Stimulated activated CD4-positive, alpha-beta T cell treated with anti-CD3 and anti-CD28 coated beads, Interleukin-12 subunit alpha, Interleukin-12 subunit beta, amount 100 ng/mL, for 24 hours (primary cell): ENCODE data around the gene TRAK1.

ENCODE experiments used
- DNase-seq, 2 experiments: peaks; one replicate each; pipeline ENCODE4 v3.0.0-alpha.2; 2020; ENCODE audit warnings: low read depth in 2 of 2

TRAK1 gene

DNA sequence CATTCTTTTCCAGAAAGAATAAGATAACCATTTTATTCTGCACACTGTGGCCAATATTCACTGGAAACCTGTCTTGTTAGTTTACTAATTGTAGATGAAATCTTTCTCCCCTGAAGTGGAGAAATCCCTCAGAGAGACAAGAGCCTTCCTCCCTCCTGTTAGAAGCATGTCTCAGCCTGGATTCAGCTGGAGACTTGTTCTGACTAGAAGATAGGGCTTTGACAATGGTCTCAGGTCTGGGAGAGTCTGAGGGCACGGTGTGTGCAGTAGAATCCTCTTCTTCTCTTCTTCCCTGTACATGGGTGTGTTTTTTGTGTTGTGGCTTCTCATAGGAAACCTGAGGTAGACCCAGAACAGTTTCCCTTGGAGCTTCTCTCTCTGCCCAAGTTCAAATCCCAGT lies 154.9 kb downstream of the TRAK1 start:
- no peak for DNase-seq

DNA sequence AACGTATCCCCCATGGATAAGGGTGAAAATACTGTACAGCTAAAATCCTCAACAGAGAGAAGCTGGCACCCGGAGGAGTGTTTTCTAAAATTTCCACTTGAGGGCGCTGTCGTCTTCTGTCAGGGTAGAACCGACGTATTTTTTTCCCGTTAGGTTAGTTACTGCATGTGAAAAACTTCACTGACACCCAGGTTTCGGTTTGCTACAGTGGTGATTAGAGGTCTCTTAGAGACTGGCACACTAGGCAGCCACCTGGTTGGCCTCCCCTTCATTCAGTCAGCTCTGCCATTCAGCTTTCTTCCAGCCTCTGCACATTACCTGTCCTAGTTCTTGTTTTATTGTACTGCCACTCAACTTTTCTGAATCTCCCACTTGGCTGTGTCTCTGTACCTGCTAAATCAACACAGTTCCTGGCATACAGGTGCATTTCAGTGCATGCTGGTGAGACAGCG lies 156.4 kb downstream of the TRAK1 start:
- peak; percentile 26 to 46 for DNase-seq

DNA sequence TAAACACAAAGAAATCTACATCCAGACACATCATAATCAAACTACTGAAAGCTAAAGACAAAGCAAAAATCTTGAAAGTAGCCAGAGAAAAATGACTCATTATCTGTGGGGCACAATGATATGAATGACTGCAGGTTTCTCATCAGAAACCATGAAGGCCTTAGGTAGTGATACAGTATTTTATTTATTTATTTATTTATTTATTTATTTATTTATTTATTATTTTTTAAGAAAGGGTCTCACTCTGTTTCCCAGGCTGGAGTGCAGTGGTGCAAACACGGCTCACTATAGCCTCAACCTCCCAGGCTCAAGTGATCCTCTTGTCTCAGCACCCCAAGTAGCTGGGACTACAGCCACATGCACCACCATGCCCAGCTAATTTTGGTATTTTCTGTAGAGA lies 159.6 kb downstream of the TRAK1 start:
- DNase-seq: no peak

DNA sequence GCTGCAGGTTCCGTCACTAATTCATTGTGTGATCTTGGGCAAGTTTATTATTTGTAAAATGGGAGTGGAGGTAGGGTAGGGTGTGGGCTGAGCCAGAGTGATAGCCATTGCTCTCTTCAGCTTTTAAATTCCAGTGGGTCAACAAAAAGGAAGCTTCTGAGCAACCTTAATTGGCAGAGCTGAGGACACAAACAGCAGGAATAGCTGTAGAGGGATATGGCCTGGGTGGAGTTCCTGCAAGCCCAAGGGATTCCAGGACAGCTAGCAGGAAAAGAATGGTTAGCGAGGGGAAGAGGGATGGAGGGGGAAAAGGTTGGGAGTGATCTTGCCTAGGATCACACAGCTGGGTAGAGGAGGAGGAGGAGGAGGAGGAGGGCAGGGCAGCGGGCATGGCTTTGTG lies 163.4 kb downstream of the TRAK1 start:
- no peak for DNase-seq

DNA sequence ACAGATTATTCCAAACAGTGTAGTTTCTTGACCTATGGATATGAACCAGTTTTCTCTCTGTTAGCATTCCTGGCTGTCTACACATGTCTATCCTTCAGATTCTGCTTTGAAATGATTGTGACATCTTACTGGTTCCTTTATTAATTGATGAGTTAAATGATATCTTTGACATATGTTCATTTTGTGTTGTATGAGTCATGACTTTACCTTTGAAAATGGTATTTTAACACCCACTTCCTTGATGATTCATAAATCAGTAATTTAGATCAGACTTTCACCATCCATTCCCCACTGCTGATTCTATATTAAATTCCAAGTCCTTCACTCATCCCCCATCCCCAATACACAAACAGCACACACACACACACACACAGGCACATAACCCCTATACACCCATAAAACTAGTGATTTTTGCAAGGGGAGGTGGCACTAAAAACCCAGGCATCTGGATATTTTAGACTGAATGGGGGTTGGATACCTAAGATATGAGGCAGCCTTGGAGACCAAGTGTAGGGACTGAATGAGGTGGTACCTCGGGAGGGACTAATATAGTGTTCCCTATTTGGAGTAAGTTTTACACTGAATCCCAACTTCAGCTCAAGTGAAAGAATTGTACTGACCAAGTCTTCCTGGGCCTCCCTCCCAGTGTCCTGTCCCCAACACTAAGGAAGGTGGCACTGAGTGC lies 165.1 kb downstream of the TRAK1 start:
- DNase-seq: no peak

DNA sequence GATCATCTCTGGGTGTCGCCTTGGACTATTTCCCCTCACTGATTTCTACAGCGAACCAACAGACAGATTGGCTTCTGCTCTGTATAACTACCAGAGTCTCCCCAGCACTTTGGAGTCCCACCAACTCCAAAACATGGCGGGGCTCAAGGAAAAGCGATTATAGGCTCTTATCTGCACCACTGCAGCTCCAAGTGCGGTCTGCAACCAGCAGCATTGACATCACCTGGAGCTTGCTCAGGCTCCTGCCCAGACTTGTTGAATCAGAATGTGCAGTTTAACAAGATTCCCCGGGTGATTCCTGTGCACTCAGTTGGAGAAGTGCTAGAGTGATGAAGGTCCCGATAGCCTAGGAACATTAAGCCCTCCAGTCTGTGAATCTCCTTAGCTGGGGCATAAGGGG lies 165.8 kb downstream of the TRAK1 start:
- no peak for DNase-seq

DNA sequence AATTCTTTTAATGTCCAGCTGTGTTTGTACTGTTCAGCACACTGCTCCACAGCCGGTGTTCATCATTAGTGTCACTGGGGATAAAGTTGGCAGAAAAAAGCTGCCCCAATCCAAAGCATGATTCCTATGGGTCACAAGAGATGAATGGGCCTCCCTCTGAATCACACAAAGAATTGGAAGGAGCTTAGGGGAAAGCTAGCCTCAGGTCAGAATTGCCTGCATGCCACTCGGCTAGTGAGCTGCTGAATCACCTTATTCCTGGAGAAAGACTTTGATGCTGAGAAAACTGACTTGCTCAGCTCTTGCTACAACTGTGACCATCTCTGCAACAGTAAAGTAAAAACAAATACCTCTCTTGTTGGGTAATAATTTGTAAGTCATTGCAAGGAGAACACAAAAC lies 171.4 kb downstream of the TRAK1 start:
- DNase-seq: no peak

DNA sequence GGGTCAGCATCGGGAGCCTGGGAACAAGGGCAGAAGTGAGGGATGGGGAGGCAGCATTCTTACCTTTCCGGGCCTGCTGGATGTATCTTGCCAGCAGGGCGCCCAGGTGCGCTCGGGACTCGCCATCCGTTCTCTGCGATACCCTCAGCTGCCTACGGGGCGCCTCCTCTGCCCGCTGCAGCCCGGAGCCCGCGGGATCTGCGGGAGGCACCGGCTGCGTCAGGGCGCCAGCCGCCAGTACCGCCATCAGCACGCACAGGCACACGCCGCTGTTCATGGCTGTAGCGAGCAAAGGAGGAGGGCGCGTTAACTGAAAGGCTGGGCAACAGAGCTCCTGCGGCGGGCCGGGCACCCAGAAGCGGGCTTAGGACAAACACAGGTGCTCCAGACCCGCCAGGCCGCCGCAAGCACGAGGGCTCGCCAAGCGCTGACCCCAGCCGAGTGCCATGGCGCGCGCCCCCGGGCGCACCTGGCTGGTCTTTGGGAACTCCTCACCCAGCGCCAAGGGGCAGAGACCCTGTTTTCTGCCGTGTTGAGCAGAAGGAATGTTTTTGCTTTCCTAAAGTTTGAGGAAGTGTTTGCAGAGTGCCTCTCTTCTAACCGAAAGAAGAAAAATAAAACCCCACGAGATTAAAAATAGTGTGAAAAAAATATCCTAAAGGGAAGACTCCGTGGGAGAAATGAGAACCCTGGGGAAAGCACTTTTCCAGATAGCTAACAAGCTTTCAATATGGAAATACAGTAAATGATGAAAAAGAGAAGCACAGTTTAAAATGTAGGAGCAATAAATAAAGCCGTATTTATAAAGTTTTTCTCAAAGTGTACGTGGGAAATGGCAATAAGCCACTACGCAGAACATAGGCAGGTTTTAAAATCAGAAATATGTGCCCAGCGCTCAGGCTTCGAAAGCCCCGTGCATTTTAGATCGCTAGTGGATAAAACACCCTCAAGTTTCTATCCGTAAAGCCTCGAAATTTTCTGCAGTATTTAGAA lies 172.5 kb downstream of the TRAK1 start:
- no peak for DNase-seq

DNA sequence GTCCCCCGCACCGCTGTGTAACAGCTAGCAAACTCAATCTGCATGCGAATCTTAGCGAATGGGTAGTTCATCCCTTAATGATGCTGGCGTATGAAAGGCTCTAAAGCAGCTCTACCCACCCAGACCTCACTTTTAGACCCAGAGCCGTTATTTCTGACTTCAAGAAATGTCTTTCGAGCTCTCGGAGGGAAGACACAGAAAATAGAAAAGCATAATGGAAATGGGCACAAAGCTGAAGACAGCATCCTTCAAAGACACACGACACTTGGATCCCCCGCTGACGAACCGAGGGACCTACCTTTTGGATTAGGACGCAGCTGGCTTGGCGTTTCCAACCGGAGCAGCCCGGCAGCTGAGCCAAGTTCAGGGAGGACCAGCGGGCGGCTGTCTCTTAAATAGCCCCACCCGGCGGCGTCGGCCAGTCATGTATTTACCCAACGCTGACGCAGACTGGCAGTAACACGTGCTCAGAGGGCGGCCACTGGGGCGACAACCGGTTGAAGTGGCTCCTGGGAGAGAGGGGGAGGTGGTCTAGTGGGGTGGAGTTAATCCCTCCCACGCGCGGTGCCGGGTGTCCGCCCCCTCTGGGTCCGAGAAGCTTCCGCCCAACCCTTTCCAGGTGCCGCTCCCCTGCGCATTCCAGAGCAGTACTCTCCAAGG lies 173.4 kb downstream of the TRAK1 start:
- DNase-seq: peak in 1 of 2 experiments; percentile 7

DNA sequence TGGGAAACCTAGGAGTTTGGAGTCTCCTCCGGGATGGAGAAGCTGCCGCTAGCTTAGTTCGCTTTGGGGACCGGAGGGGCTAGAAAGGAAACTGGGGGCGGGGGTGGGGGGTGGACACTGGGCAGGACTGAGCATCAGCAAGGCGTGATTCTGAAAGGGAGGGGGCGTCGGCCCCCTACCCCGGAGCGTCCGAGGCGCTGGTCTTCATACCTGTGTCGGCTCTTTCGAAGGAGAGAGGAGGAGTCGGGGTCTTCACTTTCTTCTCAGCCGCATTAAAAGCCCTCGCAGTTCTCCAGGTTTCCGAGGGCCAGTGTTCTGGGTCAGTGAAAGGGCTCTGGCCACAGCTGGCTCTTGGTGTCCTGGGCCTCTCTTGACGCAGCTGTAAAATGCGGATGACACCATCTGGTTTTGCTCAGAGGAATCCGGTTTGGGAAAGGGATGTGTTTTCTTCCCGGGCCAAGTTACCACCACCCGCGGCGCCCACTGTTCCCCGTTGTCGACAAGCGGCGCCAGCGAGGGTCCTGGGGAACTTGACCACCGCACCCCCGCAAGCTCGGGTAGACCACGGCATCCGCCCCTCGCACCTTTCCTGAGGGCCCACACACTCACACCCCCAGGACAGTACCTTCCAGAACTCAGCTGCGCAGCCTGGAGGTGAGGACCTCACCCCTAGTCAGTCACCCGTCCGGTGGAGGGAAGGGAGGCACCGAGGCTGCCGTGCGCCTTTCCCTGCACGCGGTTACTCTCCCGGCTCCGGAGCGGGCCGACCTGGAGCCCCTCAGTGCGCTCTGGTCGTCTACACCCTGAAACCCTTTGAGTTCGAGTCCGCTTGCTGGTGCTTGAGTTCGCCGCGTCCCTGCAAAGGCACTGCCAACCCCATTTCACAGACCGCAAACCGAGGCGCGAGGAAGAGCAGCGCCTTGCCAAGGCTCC lies 174.2 kb downstream of the TRAK1 start:
- no peak for DNase-seq

DNA sequence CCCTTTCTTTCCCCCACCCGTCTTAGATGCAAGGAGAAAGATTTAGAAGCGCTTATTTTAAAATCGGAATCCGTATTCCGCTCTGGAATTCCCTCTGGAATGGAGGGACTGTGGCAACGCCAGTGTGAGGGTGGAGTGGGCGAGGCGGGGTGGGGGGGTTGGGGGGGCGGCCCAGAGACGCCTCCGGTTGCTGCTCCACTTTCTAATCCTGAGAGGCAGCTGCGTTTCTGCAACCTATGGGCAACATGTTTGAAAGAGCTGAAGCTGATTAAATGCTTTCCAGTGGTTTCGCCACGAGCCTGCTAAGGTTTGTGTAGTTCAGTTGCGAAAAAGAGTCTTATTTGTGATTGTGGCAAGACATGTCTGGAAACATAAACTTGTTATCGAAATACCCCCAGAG lies 174.9 kb downstream of the TRAK1 start, which contains the start of gene CCK:
Gene CCK, minus strand, starts transcription at position 101 of the 400 bp plus-strand sequence. CDS start 2,555 bp downstream, outside the sequence.
- DNase-seq: no peak

DNA sequence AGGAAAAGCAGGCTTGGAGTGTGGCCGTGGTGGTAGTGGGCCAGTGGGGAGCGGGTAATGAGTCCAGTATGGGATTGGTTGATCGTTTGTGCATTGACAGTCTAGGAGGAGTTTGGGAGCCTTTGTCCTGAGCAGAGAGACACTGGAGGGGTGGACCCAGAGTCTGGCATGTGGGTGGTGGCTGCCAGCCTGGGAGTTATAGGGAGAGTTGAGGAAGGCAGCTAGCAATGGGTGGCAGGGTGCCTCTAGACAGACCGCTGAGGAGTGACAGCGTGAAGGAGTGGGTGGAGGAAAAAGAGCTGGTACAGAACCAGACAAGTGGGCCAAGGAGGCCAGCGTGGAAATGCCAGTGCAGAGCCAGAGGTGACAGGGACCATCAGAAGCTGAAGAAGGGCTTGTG lies 176.7 kb downstream of the TRAK1 start:
- DNase-seq: no peak

DNA sequence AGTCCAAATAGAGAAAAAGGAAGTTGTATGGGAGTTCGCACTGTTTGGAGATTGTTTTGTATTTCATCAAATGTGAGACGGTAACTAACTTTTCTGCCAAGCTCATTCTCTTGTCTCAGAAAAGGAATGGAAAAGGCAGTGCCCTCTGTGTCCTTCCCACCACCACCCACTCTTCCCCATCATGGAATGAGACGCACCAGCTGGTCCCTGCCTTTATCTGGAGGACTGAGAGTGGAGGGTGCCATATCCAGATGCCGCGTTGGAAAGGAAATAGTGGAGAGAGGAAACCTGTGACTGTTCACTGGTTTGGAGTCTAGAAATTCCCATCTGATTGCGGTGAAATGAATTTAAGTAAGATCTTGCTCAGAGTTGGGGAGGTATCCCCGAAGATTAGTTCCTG lies 178.5 kb downstream of the TRAK1 start:
- DNase-seq: no peak

DNA sequence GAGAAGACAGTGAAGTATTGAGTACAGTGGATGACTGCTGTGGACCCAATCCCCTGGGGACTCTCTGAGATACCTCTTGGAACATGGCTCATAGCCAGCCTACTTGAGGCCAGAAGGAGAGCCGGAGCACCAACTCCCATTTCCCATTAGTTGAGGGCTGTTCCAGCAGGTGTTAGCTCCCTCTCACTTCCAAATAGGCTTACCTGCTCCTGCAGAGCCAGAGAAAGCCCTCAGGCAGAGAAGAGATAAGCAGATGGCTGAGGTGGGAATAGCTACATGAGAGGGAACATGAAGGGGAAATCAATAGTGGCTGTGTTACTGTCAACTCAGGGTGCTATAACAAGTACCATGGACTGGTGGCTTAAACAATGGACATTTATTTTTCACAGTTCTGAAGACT lies 179.4 kb downstream of the TRAK1 start:
- DNase-seq: no peak

DNA sequence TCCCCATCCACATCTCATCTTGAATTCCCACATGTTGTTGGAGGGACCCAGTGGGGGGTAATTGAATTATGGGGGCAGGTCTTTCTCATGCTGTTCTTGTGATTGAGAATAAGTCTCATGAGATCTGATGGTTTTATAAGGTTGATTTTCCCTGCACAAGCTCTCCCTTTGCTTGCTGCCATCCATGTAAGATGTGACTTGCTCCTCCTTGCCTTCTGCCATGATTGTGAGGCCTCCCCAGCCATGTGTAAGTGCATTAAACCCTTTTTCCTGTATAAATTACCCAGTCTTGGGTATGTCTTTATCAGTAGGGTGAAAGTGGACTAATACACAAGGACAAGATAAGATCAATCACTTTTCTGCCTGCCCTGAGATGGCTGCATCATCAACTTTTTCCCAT lies 180.6 kb downstream of the TRAK1 start:
- DNase-seq: no peak

DNA sequence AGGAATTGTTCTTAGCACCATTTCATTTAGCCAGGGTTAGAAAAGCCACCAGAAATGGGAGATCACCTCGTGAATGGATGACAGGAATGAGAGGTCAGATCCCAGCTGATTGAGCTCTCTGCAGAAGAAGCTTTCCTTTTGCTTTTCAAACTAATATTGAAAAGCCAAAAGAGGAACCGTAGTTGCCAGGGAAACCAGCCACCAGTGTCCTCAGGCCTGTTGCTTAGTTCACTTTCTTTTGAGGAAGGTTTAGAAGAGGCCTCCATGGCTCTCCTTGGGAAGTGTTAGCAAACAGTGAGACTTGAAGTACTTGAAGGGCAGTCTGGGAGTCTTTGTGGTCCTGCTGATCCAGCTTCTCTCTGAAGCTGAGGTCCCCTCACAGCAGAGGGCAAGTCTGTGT lies 182.2 kb downstream of the TRAK1 start:
- no peak for DNase-seq

DNA sequence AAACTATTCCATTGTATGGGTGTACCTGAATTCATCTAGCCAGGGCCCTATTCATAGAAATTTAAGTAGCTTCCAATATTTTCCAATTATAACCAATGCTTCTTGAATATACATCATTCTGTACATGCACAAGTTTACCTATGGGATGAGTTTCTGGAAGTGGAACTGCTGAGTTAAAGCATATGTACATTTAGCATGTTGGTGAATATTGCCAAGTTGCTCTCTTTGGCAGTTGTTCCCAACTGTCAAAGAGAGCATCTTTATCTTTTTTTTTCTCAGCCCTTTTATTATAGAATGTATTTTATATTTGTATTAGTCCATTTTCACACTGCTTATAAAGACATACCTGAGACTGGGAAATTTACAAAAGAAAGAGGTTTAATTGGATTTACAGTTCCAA lies 183.1 kb downstream of the TRAK1 start:
- no peak for DNase-seq

DNA sequence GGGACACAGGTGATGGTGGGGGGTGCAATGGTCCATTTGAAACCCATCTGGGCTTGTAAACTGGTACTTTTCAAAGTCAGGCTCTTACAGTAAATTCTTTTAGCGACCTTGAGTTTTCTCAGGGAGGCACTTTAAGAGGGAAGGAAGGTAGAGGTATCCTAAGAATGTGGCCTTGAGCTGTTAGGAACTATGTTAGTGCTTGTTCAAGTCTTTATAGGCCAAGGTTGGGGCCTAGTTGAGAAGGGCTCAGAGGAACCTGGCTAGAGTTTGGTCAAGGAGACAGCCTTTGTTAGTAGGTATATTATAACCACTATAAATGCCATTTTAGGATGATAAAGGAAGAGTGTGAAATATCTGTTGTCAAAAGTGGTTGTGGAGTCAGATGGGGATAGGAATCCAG lies 184.1 kb downstream of the TRAK1 start:
- no peak for DNase-seq
